HepG2 (cell line): Measurements from ENCODE around the gene HOXC12.

Experiments
- CTCF ChIP-seq: sonication (generic); formaldehyde crosslinking; IDR thresholded peaks from 2 replicates; pipeline ENCODE4 v1.5.0; 2020; ENCODE audit warnings: mild to moderate bottlenecking, missing genetic modification reagents, moderate library complexity
- FOXA3 ChIP-seq: IDR thresholded peaks from 2 replicates; pipeline ENCODE4 v1.6.1; 2016; ENCODE audit warnings: missing genetic modification reagents, missing compliant biosample characterization
- IKZF1 ChIP-seq: fragments of 450-650 bp; IDR thresholded peaks from 2 replicates; pipeline ENCODE4 v1.7.1; 2016
- NFATC3 ChIP-seq: sonication (generic); formaldehyde crosslinking; IDR thresholded peaks from 2 replicates; pipeline ENCODE4 v1.5.1; 2020; ENCODE audit warnings: mild to moderate bottlenecking, missing genetic modification reagents
- NFE2L2 ChIP-seq: fragments of 150-350 bp; IDR thresholded peaks from 2 replicates; pipeline ENCODE4 v1.6.1; 2014; ENCODE audit warnings: low read length
- POLR2A ChIP-seq, 2 experiments: IDR thresholded peaks; 2 replicates each; pipeline ENCODE4 v1.6.1; 2011; ENCODE audit warnings: low read depth in 2 of 2, low read length in 2 of 2, mild to moderate bottlenecking in 1 of 2, moderate library complexity in 1 of 2; ENCODE audit not compliant: insufficient read depth in 1 of 2
- SRF ChIP-seq: IDR thresholded peaks from 2 replicates; pipeline ENCODE4 v1.6.1; 2011; ENCODE audit warnings: mild to moderate bottlenecking, low read depth, low read length, moderate library complexity
- STAT5B ChIP-seq: sonication (generic); formaldehyde crosslinking; IDR thresholded peaks from 2 replicates; pipeline ENCODE4 v1.4.0; 2020; ENCODE audit warnings: missing genetic modification reagents
- ZBTB10 ChIP-seq: sonication (generic); formaldehyde crosslinking; IDR thresholded peaks from 2 replicates; pipeline ENCODE4 v1.4.0; 2020; ENCODE audit warnings: missing genetic modification reagents, borderline replicate concordance
- ZNF24 ChIP-seq: fragments of 450-650 bp; IDR thresholded peaks from 2 replicates; pipeline ENCODE4 v1.6.1; 2017; ENCODE audit warnings: antibody characterized with exemption, mild to moderate bottlenecking
- ZNF253 ChIP-seq: sonication (generic); formaldehyde crosslinking; IDR thresholded peaks from 2 replicates; pipeline ENCODE4 v1.8.0; 2022; ENCODE audit warnings: mild to moderate bottlenecking, missing genetic modification reagents, borderline replicate concordance
- ZNF672 ChIP-seq: sonication (generic); formaldehyde crosslinking; IDR thresholded peaks from 2 replicates; pipeline ENCODE4 v1.8.1; 2022; ENCODE audit warnings: missing genetic modification reagents
- TF ChIP-seq, protein P1 (sequence below): sonication (generic); formaldehyde crosslinking; IDR thresholded peaks from one replicate; pipeline ENCODE4 v1.5.1; 2020; ENCODE audit warnings: mild to moderate bottlenecking, missing genetic modification reagents; ENCODE audit errors: not compliant biosample characterization

DNA sequence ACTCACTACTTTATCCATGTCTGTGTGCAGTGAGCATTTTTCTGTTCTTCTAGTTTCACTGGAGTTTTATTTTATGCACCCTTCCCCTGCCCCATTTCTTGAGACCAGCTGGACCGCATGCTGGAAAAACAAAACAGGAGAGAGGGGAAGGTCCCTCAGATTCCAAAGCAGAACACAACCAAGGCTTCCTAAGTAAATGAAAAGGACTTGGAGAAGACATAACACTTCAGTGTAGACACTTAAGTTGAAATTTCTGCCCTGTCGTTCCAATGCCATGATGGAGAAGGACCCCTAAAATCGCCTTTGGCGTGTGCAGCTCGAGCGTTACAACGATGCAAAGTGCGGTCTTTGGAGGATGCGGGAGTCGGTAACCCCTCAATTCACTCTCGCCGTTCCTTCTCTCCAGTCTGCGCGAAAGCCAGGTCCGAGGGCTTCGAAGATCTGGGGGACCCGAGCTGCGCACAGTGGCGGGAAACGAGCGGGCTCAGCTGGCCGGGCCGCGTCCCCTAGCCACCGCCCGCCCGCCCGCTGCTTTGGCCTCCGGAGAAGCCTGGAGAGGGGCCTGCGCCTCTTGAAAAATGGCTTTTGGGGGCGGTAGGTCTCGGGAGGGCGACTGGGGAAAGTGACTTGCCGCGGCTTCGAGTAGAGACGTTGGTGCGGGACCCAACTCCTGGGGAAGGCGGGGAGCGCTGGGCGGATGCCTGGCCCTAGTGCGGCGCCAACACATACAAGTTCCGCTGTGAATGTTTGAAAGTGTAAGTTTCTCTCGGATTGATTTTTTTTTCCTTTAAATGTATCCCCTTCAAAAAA is 27.3 kb upstream of the HOXC12 start:
- no peak for TF ChIP-seq CTCF (CRISPR knock-in tag)
- TF ChIP-seq NFATC3 (CRISPR knock-in tag): no peak
- no peak for TF ChIP-seq POLR2A (IDR thresholded peaks at IDR 0.05; ENCODE audit: insufficient read depth in 1 of 2, low read depth in 2 of 2, low read length in 2 of 2)
- TF ChIP-seq ZNF672 (CRISPR knock-in tag): no peak
- no peak for TF ChIP-seq ZNF24
- no peak for TF ChIP-seq ZNF253 (CRISPR knock-in tag)
- no peak for TF ChIP-seq STAT5B (CRISPR knock-in tag)
- no peak for TF ChIP-seq NFE2L2
- TF ChIP-seq SRF: no peak
- TF ChIP-seq, protein P1, sequence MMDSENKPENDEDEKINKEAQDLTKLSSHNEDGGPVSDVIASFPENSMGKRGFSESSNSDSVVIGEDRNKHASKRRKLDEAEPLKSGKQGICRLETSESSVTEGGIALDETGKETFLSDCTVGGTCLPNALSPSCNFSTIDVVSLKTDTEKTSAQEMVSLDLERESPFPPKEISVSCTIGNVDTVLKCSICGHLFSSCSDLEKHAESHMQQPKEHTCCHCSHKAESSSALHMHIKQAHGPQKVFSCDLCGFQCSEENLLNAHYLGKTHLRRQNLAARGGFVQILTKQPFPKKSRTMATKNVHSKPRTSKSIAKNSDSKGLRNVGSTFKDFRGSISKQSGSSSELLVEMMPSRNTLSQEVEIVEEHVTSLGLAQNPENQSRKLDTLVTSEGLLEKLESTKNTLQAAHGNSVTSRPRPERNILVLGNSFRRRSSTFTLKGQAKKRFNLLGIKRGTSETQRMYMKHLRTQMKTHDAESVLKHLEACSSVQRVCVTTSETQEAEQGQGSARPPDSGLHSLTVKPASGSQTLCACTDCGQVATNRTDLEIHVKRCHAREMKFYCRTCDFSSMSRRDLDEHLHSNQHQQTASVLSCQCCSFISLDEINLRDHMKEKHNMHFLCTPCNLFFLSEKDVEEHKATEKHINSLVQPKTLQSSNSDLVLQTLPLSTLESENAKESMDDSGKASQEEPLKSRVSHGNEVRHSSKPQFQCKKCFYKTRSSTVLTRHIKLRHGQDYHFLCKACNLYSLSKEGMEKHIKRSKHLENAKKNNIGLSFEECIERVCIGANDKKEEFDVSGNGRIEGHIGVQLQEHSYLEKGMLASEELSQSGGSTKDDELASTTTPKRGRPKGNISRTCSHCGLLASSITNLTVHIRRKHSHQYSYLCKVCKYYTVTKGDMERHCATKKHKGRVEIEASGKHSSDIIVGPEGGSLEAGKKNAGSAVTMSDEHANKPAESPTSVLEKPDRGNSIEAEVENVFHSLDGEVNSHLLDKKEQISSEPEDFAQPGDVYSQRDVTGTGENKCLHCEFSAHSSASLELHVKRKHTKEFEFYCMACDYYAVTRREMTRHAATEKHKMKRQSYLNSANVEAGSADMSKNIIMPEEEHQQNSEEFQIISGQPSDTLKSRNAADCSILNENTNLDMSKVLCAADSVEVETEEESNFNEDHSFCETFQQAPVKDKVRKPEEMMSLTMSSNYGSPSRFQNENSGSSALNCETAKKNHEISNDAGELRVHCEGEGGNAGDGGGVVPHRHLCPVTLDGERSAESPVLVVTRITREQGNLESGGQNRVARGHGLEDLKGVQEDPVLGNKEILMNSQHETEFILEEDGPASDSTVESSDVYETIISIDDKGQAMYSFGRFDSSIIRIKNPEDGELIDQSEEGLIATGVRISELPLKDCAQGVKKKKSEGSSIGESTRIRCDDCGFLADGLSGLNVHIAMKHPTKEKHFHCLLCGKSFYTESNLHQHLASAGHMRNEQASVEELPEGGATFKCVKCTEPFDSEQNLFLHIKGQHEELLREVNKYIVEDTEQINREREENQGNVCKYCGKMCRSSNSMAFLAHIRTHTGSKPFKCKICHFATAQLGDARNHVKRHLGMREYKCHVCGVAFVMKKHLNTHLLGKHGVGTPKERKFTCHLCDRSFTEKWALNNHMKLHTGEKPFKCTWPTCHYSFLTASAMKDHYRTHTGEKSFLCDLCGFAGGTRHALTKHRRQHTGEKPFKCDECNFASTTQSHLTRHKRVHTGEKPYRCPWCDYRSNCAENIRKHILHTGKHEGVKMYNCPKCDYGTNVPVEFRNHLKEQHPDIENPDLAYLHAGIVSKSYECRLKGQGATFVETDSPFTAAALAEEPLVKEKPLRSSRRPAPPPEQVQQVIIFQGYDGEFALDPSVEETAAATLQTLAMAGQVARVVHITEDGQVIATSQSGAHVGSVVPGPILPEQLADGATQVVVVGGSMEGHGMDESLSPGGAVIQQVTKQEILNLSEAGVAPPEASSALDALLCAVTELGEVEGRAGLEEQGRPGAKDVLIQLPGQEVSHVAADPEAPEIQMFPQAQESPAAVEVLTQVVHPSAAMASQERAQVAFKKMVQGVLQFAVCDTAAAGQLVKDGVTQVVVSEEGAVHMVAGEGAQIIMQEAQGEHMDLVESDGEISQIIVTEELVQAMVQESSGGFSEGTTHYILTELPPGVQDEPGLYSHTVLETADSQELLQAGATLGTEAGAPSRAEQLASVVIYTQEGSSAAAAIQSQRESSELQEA (CRISPR knock-in tag): no peak
- no peak for TF ChIP-seq IKZF1
- TF ChIP-seq FOXA3 (CRISPR knock-in tag): no peak
- TF ChIP-seq ZBTB10 (CRISPR knock-in tag): no peak
